ENCODE data around the gene PRR5L.

GRCh38 chr11:36432093-36432469 is 136.0 kb downstream of the PRR5L start:
- TF ChIP-seq EZH2 (optimal IDR thresholded peaks at IDR 0.05; ENCODE audit: low read depth, low read length), result no peak
- no peak for TF ChIP-seq CTCF (IDR thresholded peaks at IDR 0.05; ENCODE audit: low read length)
- no peak for TF ChIP-seq EZH2phosphoT487 (IDR thresholded peaks at IDR 0.05; ENCODE audit: low read length)

Data from MM.1S (cell line).